ENCODE measurements around the gene ADAM19.

The ADAM19 gene
- 33.3 to 83.3 (median 54.0) reads per million in 4 experiments for total RNA-seq

- no peak for DNase-seq
These were observed at the start of gene ADAM19 for GRCh38 chr5:157575381-157576020. Gene ADAM19, minus strand, starts transcription at chr5:157575775. Its CDS starts 79 bp downstream, at chr5:157575696.

GRCh38 chr5:157624144-157624543 lies 48.6 kb upstream of the ADAM19 start:
- DNase-seq, result no peak

GRCh38 chr5:157620776-157621175 lies 45.2 kb upstream of the ADAM19 start:
- DNase-seq, result no peak

- no peak for DNase-seq
These were observed 42.7 kb upstream of the ADAM19 start for GRCh38 chr5:157618191-157618765.

GRCh38 chr5:157616785-157617184 lies 41.2 kb upstream of the ADAM19 start:
- no peak for DNase-seq

- DNase-seq, result no peak
These were observed 38.0 kb upstream of the ADAM19 start for GRCh38 chr5:157613385-157614245.

GRCh38 chr5:157612581-157612980 lies 37.0 kb upstream of the ADAM19 start:
- DNase-seq, result no peak

- DNase-seq, result no peak
These were observed 36.2 kb upstream of the ADAM19 start for GRCh38 chr5:157611571-157612476.

- DNase-seq, result no peak
These were observed 35.4 kb upstream of the ADAM19 start for GRCh38 chr5:157610990-157611389.

- no peak for DNase-seq
These were observed 33.5 kb upstream of the ADAM19 start for GRCh38 chr5:157608972-157609565.

- no peak for DNase-seq
These were observed 32.0 kb upstream of the ADAM19 start for GRCh38 chr5:157607371-157608161.

- DNase-seq, result no peak
These were observed 30.5 kb upstream of the ADAM19 start for GRCh38 chr5:157606046-157606445.

- DNase-seq, result no peak
These were observed 28.0 kb upstream of the ADAM19 start for GRCh38 chr5:157603333-157604190.

GRCh38 chr5:157602505-157602904 lies 26.9 kb upstream of the ADAM19 start:
- DNase-seq, result no peak

GRCh38 chr5:157600252-157600651 lies 24.7 kb upstream of the ADAM19 start:
- no peak for DNase-seq

- no peak for DNase-seq
These were observed 24.0 kb upstream of the ADAM19 start for GRCh38 chr5:157599565-157599964.

- no peak for DNase-seq
These were observed 22.9 kb upstream of the ADAM19 start for GRCh38 chr5:157598350-157598936.

GRCh38 chr5:157597277-157597676 lies 21.7 kb upstream of the ADAM19 start:
- DNase-seq, result no peak

GRCh38 chr5:157596487-157596886 lies 20.9 kb upstream of the ADAM19 start:
- no peak for DNase-seq
